HG02852 (cell line): ENCODE data around the gene EPHA4.

Experiments
- ATAC-seq: cut with Tn5 transposase; IDR thresholded peaks from one replicate; pipeline ENCODE4 v1.9.1; 2021; ENCODE audit warnings: mild to moderate bottlenecking, moderate library complexity; ENCODE audit not compliant: unreplicated experiment

EPHA4 gene

DNA sequence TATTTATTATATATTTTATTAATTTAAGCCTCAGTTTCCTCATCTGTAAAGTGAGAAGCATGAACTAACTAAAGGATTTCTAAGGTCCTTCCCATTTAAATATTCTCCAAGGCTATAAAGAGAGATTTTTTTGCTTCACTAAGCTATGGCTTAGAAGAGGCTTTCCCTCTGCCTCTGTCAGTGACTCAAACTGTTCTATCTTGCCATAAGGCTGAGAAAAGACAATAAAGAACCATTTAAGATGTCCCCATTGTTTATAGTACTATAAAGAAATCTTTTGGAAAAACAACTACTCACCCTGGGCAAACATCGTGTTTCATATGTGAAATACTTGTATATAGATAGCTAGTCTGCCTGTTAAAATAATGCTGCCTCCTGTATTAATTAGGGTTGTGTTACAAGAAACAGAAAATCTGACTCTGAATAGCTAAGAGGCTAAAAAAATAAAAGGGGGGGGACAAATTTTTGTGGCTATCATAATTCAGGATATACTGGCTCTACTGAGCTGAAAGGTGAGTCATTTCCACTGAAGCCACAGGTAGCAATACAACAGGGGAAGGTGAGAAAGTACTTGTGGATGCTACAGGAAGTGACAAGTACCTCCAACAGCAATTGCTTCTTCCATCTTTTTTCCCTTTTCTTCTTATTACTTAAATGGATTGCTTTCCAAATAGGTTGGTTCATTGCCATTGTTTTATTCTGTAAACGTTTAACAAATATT is 25.4 kb downstream of the EPHA4 start:
- ATAC-seq, result no peak

DNA sequence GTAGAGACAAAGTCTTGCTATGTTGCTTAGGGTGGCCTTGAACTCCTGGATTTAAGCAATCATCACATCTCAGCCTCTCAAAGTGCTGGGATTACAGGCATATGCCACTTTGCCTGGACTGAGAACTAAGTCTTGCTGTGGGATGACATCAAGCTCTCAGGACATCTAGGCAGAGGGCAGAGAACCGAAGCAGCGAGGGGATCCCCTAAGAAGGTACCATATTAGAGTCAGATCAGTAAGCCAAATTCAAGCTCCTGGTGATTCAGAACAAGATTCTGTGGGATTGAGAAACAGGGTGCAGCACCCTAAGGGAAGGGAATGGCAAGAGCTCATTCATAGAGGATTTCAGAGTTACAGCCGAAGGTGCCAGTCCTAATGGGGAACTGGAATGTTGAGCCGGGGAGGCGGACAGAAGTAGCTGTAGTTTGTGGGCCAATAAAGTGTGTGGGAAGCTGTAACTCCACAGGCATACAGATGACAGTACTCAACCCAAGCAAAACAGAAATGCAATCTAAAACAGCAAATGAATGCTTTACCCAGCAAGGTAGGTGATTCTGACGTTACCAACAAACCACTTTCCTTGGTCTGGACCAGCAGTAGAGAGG is 30.9 kb downstream of the EPHA4 start:
- no peak for ATAC-seq

DNA sequence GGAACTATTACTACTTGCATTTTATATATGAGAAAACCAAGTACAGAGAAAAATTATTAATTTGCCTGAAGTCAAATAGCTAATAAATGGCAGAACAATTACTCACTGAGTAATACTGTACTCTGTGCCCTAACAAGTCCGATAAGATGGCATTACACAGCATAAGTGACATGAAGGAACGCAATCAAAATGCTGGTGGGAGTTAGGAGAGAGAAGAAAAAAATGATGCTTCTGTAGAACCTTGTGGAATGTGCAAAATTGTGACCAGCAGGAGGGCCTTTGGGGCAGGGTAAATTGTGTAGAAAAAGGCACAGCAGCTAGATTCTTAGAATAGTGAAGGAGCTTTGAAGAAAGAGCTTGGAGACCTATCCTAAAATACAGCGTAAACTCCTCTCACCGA is 32.9 kb downstream of the EPHA4 start:
- ATAC-seq, result no peak

GRCh38 chr2:221535824-221536223 is 36.3 kb downstream of the EPHA4 start:
- no peak for ATAC-seq

GRCh38 chr2:221533299-221533698 is 38.8 kb downstream of the EPHA4 start:
- no peak for ATAC-seq

- ATAC-seq, result no peak
Measured at GRCh38 chr2:221532641-221533040, 39.5 kb downstream of the EPHA4 start.

GRCh38 chr2:221530653-221531037 is 41.5 kb downstream of the EPHA4 start:
- no peak for ATAC-seq

GRCh38 chr2:221529943-221530652 is 42.0 kb downstream of the EPHA4 start:
- ATAC-seq, result no peak

GRCh38 chr2:221529177-221529942 is 42.7 kb downstream of the EPHA4 start:
- ATAC-seq, result no peak

DNA sequence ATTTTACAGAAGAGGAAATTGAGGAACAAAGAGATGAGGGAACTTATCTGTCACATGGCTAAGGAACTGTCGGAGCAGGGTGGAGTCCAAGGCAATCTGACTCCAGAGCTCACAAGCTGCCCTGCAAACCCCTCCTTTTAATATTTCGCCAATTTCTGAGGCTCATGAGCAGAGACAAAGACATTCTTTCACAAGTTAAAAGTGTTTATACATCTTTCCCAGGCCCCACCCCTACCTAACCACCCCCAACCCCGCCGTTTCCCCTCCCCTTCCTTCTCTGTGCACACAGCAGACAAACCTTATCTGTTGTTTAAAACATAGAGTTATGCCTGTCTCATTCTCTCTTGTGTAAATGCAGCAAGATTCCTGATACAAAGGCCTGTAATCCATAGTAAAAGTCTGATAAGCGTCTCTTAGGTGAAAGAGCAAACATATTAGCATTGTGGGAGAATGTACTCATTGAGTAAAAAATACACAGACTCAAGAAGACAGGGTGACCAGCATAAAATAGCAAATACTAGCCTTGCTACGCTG is 44.3 kb downstream of the EPHA4 start:
- ATAC-seq, result no peak

DNA sequence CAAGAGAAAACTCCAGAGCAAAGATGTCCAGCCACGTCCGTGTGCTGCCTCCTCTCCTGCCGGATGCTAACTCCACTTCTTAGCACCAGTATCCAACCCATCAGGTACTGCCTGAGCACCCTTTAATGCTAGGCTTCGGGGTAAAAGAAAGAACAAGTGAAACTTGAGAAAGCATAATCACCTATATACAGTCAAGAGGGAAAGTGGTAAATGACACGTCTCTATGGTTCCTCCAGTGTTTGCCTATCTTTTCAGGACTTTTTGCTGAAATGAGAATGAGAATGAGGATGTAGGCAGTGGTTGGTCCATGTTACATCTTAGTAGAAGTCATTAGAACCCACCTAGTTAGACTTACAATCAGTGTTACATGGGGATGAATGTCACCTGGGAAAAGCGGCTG is 47.9 kb downstream of the EPHA4 start:
- no peak for ATAC-seq

- ATAC-seq, result no peak
Measured at GRCh38 chr2:221521233-221521845, 50.8 kb downstream of the EPHA4 start.

- ATAC-seq, result no peak
Measured at GRCh38 chr2:221518935-221519625, 53.0 kb downstream of the EPHA4 start.

- peak; percentile 58 for ATAC-seq
Measured at GRCh38 chr2:221518201-221518934, 53.7 kb downstream of the EPHA4 start.

DNA sequence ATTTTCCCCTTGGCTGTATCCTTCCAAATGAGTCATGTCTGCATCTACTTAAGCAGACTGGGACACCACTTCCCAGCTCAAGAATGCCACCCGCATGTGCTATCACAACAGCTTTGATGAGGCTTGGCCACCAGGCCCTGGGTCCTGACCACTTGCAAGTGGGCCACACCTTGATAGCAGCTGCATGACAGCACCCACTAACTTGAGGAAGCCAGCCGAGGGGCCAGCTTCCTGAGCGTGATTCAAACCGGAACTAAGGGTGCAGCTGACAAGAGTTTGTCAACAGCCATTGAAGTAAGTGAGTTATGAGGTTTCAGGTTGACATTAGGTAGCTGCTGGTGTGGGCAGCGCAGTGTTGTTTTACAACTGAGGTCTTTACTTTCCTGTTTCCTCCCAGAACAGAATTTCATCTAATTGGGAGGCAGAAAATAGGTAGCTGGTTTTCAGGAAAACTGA is 54.4 kb downstream of the EPHA4 start:
- peak; percentile 94 for ATAC-seq

DNA sequence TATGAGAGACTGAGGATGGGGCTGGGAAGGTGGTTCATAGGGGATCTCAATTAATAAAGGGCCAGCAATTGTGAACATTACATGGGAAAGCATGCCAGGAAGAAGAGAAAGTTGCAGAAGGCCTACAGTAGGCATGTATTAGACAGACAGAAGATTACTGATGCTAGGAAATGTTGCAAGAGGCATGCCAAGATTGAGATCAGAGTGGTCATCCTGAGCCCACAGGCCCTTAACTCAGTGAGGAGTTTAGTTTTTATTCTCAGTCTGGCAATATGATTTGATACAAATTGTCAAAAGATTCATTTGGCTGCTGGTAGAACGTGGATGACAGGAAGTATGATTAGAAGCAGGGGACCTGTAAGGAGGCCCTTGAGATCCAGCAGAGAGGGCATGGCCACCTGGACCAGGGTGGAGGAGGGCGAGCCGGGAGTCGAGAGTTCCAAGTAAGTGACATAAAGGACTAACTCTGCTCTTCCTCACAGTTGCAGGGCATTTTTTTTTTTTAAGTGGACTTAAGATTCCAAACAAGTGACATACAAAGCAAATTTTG is 54.9 kb downstream of the EPHA4 start:
- ATAC-seq, result no peak

DNA sequence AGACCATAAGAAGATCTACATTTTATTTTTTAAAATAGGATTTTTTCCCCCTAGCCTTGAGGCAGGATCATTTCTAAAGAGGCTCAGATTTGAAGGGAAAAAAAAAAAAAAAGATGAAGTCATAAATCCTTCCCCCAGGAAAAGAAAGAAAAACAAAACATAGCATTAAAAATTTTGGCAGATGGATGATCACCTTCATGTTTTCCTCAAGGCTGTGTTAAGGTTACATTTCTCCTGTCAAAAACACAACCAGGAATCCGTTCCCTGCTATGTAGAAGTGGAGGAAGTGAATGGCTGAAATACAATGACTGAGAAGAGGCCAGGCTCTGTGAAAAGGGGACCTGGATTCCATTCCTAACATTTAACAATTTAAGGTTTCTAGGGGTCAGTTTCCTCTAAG is 56.2 kb downstream of the EPHA4 start:
- ATAC-seq, result no peak

DNA sequence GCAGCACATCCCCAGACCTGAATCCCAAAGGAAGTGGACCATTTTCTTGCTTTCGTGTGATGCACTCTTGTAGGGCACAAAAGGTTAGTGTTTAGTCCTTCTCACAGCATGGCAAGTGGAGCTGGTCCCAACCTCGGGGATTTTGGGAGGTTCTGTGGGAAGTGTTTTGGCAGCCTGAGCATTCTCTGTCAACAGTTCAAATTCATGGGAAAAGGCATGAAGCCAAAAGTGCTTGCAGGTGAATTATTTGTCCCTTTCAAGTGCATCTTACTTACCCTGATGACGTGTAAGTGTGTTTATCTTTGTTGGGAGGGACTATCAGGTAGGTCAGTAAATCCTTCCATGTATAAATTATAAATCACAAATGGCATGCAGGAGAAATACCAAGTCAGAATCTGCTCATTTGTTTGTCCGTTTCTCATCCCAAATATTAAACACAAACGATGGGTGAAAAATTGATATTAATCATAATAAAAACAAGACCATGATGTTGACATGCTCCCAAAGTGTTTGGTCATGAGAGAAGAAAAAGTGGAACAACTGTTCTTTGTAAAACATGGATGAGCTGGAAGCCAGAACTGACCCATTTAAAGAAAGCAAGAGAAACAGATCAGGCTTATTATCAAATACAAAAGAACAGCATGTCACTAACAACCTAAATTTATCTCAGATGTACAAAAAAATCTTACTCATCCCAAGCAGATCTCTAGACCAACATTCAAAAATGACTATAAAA is 57.6 kb downstream of the EPHA4 start:
- ATAC-seq, result no peak
